DMS53 treated with DMSO at 0.1 percent for 48 hours (cell line): ENCODE measurements around the gene UFSP2.
A peak's percentile ranks its signal among the peaks of the same experiment; 100 is the strongest.

Source experiments
- DNase-seq: peaks from one replicate; lab custom pipeline; 2025; ENCODE audit not compliant: unreplicated experiment; lab: John Stamatoyannopoulos, UW

Gene UFSP2

GRCh38 chr4:185429660-185430059, 3.9 kb upstream of the UFSP2 start:
- DNase-seq = no peak

DNA sequence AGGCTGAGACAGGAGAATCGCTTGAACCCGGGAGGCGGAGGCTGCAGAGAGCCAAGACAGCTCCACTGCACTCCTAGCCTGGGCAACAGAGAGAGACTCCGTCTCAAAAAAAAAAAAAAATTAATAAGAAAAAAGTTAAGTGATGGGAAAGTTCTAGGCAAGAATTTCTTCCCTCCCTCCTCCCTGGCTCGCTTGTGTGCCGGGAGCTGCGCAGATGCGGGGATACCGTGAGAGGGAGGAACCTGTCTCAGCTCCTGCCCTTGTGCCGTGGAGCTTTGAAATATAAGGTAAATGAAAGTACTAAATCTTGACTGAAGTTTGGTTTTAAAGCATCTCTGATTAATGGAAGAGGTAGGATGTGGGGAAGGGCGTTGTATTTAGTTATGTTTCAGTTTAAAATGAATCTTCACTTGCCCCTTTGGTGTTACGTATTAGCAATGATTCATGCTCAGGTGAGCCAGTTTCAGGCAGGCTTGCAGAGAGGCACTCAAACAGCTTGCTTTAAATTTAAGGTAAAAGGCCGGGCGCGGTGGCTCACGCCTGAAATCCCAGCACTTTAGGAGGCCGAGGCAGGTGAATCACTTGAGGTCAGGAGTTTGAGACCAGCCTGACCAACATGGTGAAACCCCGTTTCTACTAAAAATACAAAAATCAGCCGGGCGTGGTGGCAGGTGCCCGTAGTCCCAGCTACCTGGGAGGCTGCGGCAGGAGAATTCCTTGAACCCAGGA, 1.4 kb upstream of the UFSP2 start:
- no peak for DNase-seq

DNA sequence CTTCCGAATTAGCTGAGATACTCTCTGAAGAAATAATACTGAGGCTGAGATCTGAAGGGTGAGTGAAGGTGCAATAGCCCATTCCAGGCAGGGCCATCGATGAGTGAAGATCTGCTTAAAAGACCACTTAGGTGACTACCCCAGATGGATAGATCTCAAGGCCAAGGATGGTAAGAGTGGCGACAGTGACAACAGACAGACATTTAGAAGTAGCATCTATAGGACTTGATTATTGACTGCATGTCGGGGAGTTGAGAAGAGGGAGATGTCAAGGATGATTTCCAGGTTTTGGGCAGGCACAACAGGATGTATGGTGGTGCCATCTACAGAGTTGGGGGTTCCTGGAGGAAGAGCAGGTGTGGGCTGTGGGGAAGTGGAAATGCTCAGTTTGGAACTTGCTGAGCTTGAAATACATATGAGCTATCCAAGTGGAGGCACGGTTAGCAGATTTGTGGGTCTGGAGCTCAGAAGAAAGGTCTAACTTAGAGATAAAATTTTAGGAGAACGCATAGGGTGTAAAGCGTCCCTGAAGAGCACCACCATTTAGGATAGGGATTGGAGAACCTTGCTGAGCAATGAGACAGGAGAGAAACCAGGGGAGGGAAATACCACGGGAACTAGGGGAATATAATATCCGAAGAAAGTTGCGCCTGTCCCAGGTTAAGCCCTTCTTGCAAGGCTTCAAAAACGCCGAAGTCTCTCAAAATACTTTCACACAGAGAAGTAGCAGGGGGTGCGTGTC, 688 bp downstream of the UFSP2 start:
- peak; percentile 18 for DNase-seq

DNA sequence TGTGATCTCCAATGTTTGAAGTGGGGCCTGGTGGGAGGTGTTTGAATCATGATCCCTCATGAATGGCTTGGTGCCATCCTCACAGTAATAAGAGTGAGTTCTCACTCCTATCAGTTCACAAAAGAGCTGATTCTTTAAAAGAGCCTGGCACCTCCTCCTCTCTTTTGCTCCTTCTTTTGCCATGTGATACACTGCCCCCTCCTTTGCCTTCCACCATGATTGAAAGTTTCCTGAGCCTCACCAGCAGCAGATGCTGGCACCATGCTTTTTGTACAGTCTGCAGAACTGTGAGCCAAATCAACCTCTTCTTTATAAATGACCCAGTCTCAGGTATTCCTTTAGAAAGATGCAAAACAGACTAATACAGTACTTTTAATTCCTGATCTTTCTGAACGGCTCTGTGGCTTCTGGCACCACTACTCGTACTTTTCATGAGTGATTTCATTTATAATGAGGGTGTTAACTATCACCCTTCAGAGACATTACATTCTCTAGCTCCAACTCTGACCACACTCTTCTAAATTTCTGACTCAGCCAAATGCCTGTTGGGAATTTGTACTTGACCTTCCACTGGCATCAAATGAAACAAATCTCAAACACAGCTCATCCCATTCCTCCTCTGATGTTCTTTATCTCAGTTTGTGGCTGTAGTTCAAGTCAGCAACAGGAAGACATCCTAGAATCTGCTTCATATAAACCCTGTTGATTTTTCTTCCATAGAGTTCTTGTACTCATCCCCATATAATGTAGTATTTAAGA, 4.2 kb downstream of the UFSP2 start:
- DNase-seq = no peak

DNA sequence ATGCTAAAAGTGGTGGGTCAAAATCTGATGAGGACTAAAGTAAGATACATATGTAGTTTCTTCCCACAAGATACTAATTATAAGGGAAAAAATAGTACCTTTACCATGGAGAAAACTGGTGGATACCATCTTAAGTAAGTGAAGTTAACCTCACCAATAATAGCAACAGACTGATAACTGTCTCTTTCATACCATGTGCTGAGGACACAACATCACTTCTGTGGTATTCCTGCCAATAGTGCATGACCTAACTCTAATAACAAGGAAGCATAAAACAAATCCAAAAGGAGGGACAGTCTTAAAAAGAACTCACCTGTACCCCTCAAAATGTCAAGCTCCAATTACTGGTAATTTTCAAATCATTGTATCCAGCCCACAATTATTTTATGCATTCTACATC, 8.8 kb downstream of the UFSP2 start:
- DNase-seq = no peak

GRCh38 chr4:185412412-185412811, 13.4 kb downstream of the UFSP2 start:
- DNase-seq = no peak

GRCh38 chr4:185411849-185412248, 13.9 kb downstream of the UFSP2 start:
- DNase-seq = no peak

DNA sequence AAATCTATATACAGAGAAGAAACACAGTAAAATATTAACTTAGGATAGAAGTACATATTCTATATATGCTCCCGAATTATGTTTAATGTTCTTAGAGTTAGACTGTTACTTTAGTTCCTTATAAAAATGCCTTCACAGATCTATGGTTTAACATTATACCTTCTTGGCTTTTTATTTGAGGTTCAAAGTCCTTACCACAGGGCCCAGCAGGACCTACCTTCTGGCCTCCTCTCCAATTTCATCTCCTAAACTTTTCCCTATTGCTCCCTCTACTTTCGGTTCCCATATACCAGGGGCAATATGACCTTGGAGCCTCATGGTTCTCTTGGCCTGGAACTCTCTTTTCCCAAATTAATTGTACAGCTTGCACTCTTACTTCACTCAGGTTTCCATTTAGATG, 17.3 kb downstream of the UFSP2 start:
- no peak for DNase-seq

DNA sequence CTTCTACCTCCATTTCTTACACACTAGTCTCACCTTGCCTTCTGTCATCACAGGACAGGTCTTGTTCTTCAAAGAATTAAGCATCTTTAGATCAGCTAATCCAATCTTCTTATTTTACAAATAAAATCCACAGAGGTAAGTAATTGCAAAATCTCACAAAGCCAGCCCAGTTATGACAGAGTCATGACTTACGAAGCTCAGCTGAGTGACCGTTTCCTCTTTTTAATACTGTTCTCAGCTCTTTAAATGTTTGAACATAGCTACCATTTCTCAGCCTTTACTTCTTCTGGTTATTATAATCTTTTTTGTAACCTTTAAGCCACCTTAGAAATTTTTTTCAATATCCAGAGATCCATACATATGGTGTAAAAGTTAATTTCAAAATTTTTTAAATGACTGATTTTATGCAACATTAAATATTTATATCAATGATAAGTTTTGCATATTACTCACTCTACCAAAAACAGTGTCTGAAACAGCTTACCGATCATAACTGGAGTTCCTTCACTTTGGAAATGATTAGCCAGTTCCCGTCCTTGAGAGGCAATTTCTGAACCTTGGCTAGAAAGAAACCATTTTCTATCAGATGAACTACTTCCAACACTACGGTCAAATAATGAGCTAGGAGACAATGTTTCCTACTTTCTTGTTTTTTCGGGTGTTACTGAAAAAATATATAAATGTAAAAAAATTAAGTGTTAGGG, 20.3 kb downstream of the UFSP2 start:
- no peak for DNase-seq

GRCh38 chr4:185404031-185404430, 21.7 kb downstream of the UFSP2 start:
- DNase-seq = no peak

GRCh38 chr4:185399466-185399865, 26.3 kb downstream of the UFSP2 start:
- no peak for DNase-seq

- no peak for DNase-seq
Observed at GRCh38 chr4:185398618-185399017, 27.1 kb downstream of the UFSP2 start.

DNA sequence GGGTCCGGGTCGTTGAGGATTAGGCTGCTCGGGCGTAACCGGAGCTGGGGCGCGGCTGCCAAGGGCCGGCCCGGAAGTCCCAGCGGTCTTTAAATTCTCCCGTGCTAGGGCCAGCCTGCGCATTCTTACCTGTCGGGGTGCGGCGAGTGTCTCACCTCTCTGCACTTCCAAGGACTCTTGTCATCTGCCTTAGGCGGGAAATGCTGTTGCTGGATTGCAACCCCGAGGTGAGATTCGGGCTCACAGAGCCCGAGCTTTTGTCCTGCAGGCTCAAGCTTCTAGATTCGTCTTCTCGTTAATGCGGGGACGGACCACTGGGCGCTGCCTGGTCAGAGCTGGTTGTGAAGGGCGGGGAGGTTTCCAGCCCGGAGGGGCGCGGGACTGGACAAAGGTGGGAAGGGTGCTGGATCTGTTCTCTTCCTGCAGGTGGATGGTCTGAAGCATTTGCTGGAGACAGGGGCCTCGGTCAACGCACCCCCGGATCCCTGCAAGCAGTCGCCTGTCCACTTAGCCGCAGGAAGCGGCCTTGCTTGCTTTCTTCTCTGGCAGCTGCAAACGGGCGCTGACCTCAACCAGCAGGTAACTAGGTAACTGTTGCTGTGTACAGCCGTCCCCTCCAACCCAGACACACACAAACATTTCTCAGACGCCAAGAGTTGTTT, 28.9 kb downstream of the UFSP2 start, which contains the start of gene ANKRD37:
Gene ANKRD37, plus strand, starts transcription at position 118 of the 662 bp plus-strand sequence. Its CDS starts 83 bp downstream, at position 201.
- peak; percentile 61 for DNase-seq

- DNase-seq = peak; percentile 85
Observed at GRCh38 chr4:185395956-185396723, 29.6 kb downstream of the UFSP2 start.

GRCh38 chr4:185395238-185395955, 30.4 kb downstream of the UFSP2 start, which contains the start of gene LRP2BP:
TSS of gene LRP2BP (minus strand) at chr4:185395924. CDS start at chr4:185378186, 17,738 bp downstream.
- DNase-seq = peak; percentile 58

GRCh38 chr4:185394568-185395237, 31.1 kb downstream of the UFSP2 start:
- DNase-seq = no peak

DNA sequence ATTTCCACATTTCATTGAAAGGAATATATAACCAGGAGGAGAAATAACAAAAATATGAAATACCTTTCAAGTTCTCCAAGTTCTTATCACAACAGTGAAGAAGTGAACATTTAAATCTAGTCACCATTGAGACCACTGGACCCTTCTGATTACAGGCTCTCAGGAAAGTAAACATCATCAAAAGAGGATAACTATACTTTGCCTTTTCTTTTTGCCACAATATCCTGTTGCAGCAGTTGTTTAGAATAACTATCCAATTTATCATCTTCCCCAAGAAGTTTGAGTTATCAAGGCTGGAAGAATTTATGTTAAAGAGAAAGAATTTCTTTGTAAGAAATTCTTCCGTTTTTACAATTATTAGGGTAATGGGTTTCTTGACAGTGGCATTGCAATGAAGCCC, 33.6 kb downstream of the UFSP2 start:
- DNase-seq = no peak

DNA sequence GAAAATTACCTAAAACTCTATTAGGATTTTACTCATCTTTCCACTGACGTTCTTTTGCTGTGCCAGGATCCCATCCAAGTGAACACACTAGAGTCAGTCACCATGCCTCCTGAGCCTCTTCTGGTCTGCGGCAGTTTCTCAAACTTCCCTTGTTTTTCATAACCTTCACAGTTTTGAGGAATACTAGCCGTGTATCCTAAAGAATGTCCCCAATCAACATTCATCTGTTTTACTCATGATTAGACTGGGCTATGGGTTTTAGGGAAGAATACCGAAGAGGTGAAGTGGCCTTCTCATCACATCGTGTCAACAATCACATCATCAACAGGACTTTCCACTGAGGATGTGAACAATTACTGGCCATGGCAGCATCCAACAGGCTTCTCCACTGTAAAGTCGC, 34.8 kb downstream of the UFSP2 start:
- DNase-seq = no peak
